8988T (cell line): ENCODE data around the gene PALLD.
"Not testable (repeated sequence)": the region's sequence is repeated elsewhere in the genome, so short reads cannot be mapped to it uniquely, and the experiment has no call there.

Source experiments
- DNase-seq: peaks from one replicate; pipeline ENCODE4 v3.0.0; 2011

Gene PALLD

DNA sequence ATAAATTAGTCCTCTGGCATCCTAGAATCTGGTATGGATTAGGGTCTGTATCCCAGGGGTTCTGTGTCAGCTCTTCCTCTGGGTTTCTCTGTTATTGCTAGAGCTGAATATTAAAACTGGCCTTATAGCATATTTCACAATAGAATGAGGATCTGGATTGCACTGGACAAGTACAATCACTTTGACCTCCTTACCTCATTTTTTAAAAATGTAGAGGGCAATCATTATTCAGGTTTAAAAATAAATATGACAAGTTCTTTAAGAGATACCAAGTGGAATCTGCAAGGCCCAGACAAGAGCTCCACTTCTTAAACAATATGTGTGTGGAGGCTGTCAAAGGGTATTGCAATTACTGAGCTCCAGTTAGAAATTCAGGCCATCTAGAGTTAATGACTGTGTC is 1.4 kb downstream of the PALLD start:
- DNase-seq = no peak

DNA sequence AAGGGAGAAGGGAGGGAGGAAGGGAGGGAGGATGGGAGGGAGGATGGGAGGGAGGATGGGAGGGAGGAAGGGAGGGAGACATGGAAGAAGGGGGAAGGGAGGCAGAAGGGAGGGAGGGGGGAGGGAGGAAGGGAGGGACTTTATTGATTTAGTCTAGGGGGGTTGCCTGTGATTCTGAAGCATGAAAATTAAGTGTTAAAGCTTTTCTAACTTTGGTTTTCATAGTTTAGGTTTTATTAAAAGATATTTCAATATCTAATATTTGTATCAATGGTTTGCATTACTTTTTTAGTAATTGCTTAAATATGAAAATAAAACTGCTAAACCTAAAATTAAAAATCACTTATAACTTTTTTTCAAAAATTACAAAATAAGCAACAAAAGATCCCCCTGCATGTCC is 2.4 kb downstream of the PALLD start:
- no peak for DNase-seq

GRCh38 chr4:168501407-168501806 is 4.6 kb downstream of the PALLD start:
- no peak for DNase-seq

GRCh38 chr4:168502861-168503260 is 6.0 kb downstream of the PALLD start:
- no peak for DNase-seq

GRCh38 chr4:168503652-168504362 is 7.0 kb downstream of the PALLD start:
- DNase-seq = no peak

DNA sequence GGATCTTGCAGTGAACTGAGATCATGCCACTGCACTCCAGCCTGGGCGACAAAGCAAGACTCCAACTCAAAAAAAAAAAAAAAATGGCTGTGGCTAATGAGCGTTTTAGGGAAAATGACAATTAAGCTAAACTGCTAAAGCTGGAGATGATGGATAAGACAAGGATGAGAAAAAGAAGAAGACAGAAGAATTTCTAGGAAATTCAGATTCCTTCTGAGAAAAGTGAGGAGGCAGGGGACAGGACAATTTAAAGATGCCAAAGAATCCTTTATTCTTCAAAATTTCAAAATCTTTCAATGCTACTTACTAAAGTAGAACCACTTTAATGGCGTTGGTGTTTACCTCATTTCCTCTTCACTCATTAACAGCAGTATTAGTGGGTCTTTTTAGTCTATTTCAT is 7.7 kb downstream of the PALLD start:
- DNase-seq = no peak

DNA sequence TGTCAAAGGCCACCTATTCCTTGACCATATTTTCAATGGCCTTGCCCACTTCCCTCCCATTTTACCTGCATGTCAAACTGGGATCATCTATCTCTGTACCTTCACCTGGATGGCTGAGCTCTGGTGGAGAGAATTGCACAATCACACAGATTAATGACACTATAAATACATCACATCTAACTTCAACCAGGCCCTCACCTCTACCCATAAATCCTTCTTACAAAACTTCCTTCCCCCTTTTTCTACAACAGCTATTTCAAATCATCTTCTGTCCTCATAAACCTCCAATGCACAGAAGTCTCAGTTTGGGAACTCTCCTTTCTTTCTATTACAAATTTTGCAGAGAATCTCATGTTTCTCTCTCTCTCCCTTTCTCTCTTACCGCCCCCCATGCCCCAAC is 9.2 kb downstream of the PALLD start:
- no peak for DNase-seq

DNA sequence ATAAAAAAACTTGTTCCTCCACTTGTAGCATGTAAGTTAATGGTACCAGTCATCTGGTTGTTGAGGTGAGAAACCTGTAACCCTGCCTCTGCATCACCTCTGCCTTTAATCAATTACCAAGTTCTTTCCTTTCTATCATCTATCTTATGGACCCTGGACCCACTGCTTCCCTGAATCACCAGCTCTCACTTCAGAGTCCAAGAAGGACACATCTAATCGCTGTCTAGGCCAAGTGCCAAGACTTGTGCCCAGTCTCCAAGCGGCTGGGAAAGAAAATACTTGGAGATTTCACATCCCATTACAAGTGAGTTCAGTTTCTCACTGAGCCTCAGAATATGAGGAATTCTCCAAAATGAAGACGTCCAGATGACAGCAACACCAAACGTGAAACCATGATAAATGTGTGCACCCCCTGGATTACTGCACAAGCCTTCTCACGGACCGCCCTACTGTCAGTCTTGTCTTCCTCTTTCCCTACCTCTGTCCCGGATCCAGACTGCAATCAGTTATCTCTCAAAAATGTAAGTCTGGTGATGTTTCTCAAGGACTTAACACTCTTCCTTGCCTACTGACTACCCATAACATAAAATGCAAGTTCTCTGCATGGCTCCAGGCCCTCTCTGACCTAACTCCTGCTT is 10.4 kb downstream of the PALLD start:
- no peak for DNase-seq

DNA sequence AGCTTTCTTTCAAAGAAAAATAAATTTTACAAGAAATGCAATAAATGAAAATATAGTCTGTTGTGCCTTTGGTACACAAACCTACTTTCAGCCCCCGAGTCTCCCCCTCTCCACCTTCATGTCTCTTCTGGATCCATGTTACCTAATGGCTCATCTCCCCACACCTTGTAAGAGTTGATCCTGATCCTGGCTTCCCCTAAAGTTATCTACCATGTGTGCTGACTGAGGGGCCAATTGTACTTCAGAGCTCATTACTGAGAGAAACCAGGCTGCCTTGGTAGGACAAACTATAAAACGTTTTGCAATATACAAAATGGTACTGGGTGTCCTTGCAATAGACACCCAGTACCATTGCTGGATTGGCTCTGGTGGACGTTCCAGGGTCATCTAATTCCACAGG is 11.8 kb downstream of the PALLD start:
- no peak for DNase-seq

DNA sequence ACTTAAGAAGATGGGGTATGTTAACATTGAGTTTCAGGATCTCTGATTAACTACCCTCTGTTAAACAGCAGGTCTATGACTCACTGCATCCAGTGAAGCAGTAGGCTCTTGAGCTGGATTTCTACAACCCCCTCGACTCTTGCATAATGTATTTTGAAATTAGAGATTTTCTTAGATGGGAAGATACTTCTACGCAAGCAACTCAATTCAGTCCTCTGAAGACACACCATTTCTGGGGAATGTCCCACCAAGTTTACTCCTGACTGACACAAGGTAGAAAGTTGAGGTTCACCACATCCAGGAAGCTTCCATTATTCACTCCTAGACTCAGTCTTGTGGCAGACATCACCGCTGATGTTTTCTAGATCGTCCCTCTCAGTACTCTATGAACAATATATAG is 12.9 kb downstream of the PALLD start:
- no peak for DNase-seq

GRCh38 chr4:168511780-168512489 is 15.1 kb downstream of the PALLD start:
- no peak for DNase-seq

GRCh38 chr4:168513826-168514225 is 17.0 kb downstream of the PALLD start:
- DNase-seq = not testable (repeated sequence)

DNA sequence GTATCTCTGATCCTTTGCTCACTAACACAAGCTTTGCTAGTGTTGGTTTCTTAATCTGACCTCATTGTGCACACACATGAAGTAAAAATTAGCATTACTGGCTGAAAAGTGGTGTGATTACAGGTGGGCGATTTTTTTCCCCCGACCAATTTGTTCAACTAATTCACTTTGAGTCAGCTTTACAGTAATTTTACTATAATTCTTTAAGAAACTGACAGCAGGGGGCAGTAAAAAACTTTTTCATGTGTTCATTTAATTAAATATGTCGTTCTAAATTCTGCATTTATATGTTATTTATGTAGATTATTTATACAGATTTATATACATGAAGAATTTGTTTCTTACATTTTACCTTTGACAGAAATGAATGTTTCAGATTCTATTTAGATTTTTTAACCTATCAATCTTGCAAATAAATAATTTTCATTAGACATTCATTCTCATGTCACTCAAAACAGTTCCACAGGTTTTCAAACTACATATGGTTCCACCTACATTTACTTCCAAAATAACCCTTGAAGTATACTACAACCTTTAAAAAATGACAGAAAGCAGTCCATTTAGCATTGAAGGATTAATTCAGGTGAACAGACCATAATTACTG is 17.5 kb downstream of the PALLD start:
- DNase-seq = no peak

DNA sequence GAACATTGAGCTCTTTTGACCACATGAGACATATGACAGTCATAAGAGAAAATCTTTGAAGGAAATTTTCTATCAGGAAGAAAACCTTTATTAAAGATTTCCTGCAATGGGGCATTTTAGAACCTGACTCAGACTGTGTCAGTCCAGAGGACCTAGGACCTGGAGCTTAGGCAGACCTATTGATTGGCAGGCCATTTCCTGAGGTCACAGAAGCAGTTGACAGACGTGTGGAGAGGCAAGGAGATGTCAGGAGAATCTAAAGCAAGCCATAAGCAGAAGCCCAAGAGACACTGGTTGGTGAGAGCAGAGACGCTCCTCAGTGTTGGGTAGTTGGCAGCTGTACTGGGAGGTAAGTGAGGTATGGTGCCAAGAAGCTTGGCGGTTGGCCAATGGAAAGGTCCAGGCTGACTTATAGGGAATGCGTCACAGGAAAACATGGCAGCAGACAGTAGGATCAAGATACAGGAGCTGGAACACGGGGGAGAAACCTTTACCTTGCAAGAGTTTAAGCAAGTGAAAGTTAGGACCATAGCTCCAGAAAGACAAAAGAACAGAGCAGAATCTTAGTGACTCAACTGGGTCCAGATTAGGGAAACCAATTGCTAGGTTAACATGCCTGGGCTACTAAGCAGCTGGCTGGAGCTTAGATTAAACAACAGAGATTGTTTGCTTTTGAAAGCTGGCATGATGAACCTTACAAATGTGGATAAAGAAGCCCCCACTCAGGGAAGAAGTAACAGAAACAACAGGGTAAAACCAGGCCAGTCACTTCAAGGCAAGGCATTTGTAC is 18.6 kb downstream of the PALLD start:
- DNase-seq = no peak

DNA sequence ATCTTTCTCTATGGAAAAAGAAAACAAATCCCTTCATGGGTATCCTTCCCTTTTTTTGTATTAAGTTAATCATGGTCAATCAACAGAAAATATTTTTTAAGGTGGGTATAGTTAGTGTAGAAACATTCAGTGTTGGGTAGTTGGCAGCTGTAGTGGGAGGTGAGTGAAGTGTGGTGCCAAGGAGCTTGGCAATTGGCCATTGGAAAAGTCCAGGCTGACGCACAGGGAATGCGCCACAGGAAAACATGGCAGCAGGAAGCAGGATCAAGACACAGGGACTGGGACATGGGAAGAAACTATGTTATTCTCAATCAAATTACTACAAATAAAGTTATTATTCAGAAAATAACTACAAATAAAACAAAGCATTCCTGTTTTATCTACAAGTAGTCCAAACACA is 20.0 kb downstream of the PALLD start:
- no peak for DNase-seq

GRCh38 chr4:168519576-168519975 is 22.7 kb downstream of the PALLD start:
- no peak for DNase-seq

- no peak for DNase-seq
These were observed 24.9 kb downstream of the PALLD start for GRCh38 chr4:168521721-168522120.

- DNase-seq = no peak
These were observed 25.5 kb downstream of the PALLD start for GRCh38 chr4:168522356-168522755.

DNA sequence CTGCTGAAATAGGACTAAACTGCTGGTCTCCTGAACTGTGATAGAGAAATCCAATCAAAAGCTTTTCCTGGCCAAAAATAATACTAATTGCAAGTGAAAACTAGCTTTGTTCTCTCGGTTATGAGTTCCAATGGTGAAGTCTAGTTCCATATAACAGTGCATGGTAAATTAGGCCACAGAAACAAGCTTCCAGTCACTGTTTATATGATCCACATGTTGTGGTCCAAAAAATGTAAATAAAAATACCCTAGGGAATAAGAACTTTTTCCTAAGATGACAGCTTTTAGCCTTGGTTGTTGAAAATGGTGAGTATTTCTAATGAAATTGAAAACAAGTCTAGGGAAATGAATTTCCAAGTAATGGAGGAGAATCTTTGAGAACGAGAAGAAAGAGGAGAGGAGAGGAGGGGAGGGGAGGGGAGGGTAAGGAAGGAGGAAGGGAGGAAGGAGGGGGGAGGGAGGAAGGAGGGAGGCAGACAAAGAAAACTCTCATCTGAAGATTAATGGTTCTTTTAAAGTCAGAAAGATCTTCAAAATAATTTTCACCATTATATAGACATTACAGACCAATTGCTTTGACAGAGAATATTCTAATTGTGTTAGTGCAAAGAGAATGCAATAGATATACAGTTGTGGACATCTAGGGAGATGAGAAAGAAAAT is 26.1 kb downstream of the PALLD start:
- DNase-seq = no peak

DNA sequence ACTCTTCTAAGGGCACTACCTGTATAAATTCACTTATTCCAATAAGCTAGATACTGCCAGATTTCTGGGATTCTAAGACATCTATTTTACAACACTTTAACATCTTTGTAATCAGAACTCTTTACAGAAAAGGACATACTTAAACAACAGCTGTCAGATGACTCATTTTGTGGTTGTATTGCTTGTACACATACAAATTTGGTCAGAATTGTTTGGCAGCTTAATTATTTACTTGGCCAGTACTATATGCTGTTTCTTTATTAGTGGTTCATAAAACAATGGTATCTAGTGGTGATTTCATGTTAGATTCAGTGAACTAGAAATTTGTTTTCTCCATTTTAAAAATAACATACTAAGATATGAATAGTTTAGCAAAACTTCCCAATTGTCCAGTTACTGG is 27.2 kb downstream of the PALLD start:
- no peak for DNase-seq

- DNase-seq = no peak
These were observed 28.0 kb downstream of the PALLD start for GRCh38 chr4:168524897-168525296.

DNA sequence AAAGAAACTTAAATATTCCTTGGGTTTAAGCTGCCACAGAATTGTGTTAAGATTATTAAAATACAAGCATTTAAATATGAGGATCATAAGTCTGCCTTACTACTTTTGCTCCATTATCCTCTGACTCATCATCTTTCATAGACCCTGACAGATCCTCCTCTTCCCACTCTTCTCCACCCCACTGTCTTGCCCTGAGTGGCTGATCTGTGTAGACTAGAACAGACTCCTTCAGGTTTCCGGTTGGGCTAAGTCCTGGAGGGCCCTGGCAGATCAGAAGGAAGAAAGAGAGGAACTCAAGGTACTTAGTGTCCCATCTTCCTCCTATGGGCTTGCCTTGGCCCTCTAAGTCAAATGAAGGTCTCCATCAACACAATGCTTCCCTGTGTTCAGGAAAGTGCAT is 30.7 kb downstream of the PALLD start:
- no peak for DNase-seq
